ENCODE measurements around the gene DUS1L.
A peak's percentile ranks its signal among the peaks of the same experiment; 100 is the strongest.

The DUS1L gene

DNA sequence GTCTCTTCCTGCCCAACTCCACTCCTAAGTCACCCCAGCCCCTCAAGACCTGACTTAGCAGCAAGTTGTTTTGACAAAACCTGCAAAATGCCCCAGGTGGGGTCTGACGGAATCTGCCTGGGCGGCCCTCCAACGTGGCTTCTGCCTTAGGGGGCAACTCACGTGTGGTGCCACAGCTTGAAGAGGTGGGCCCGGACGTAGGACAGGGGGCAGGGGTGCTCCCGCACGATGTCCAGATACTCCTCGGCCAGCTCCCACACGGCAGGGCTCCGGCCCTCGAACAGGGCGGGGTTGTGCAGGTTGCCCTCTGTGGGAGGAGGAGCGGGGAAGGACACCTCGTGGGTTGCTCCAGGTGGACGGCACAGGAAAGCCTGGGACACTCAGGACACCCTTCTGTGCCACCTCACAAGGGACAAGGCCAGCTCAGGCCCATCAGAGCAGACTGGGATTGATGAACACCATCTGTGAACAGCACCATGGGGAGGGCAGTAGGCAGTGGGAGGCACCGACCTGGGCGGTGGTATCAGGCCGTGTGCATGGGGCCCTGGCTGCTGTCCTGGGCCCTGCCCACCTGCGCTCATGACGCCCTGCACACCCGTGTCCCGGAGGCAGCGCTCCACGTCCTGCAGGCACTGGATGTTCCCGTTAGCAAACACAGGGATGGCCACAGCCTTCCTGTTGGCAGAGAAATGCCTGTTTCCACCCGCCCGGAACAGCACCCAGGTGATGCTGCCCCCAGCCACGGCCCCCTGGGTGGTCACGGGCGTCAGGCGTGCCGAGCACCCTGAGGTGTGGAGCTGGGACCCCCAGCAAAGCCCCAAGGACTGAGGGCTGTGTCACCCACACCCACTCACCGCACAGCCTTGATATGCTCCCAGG lies 4.3 kb downstream of the DUS1L start:
- no peak overlapping the region for H3K27ac Mint-ChIP-seq
- peaks cover 5% of the 10 kb centered on the region for H3K36me3 Mint-ChIP-seq (ENCODE audit: low read depth)
- DNase-seq (no peak), ATAC-seq (no peak)
- no peak overlapping the region for H3K4me3 Mint-ChIP-seq
- H3K4me1 Mint-ChIP-seq = peaks cover 11% of the 10 kb centered on the region
- no peaks in the 10 kb centered on the region for H3K27me3 Mint-ChIP-seq
- H3K9me3 Mint-ChIP-seq = no peaks in the 10 kb centered on the region

DNA sequence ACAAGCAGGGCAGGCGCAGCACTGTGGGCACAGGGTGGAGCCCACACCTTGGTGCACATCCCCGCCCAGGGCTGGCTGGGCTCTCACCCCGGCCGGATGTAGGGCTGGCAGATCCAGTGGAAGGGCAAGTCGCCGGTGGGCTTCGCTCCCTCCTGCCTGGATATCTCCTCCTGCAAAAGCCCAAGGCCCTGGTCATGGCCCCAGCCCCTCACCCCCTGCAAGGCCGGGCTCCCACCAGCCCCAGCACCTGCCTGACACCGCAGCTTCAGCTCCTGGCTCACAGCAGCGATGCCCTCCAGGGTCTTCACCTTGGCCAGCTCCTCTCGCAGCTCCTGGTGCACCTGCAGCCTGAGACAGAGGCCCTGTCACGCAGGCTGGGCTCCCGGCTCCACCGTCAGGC lies 5.0 kb downstream of the DUS1L start:
- peaks cover 7% of the 10 kb centered on the region for H3K4me1 Mint-ChIP-seq
- H3K9me3 Mint-ChIP-seq = no peaks in the 10 kb centered on the region
- peaks cover 7% of the 10 kb centered on the region for H3K36me3 Mint-ChIP-seq (ENCODE audit: low read depth)
- no peak overlapping the region for H3K4me3 Mint-ChIP-seq
- H3K27me3 Mint-ChIP-seq = no peaks in the 10 kb centered on the region
- ATAC-seq = no peak
- no peak for DNase-seq
- no peak overlapping the region for H3K27ac Mint-ChIP-seq

DNA sequence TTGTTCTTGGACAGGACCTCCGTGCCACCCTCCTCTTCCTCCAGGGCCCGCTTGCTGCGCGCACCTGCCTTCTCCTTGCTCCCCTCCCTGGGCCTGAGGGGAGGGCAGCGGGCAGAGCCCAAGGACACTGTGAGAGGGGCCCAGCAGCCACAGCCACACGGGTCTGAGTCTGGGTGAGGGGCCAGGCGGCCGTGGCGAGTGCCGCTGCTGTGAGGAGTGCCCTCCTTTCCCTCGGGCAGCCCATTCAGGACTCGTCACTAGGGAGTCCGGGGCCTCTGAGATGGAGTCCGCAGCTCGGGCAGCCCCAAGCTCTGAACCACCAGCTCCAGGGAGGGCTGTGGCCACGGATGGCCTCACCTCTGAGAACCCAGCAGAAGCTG lies 5.6 kb downstream of the DUS1L start:
- Mint-ChIP-seq H3K4me1 (peaks cover 7% of the 10 kb centered on the region), H3K4me3 (no peak overlapping the region), H3K36me3 (ENCODE audit: low read depth) (peaks cover 7% of the 10 kb centered on the region), H3K27ac (no peak overlapping the region), H3K27me3 (no peaks in the 10 kb centered on the region), H3K9me3 (no peaks in the 10 kb centered on the region)
- ATAC-seq = no peak
- no peak for DNase-seq

DNA sequence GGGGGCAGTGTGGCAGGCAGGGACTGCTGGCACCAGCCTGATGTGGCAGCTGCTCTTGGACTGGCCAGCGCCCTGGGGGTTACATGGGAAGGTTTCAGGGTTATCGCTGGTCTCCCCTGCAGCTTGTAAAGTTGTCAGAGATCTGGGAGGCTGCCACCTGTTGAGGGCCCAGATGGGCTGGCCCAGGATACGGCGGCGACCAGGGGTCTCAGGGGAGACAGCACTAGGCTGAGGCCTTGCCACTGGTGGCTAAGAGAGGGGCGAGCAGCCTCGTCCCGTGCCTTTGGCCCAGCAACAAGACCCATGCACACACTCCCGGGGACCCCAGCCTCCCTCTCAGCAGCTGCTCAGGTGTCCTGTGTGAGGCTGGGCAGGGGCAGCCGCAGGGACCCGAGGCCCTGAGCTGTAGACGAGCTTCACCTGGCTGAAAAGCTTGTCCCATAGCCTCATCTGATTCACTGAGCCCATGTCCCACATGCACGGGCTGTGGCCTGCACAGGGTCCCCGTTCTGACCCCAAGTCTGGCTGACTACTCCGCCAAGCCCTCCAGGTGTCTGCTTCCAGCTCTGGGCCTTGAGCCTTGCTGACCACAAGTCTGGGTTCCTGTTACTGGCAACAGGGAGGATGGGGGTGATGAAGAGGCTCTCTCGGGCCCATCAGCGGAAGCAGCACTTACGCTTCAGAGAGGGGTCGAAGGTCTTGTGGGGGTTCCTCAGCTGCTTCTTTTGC lies 6.2 kb downstream of the DUS1L start:
- Mint-ChIP-seq H3K36me3 (ENCODE audit: low read depth) (peaks cover 7% of the 10 kb centered on the region), H3K9me3 (no peaks in the 10 kb centered on the region), H3K4me1 (peaks cover 6% of the 10 kb centered on the region), H3K27ac (no peak overlapping the region), H3K4me3 (no peak overlapping the region), H3K27me3 (no peaks in the 10 kb centered on the region)
- ATAC-seq (no peak), DNase-seq (no peak)

DNA sequence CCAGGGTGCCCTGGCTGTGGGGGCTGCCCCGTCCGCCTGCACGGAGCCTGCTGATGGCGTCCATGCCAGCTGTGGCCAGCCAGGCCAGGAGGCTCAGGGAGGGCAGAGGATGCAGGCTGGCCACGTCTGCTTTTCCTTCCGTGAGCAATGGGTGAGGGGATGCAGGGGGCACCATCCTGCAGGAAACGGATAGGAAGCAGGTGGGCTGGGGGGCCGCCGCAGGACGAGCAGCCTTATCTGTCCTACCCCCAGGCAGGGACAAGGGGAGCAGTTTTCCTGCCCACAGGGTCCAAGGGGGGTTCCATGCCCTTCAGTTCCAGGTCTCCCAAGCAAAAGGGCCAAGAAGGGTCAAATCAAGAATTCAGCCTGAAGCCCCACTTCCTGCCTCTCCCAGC lies 6.8 kb downstream of the DUS1L start:
- no peak overlapping the region for H3K4me3 Mint-ChIP-seq
- peaks cover 7% of the 10 kb centered on the region for H3K36me3 Mint-ChIP-seq (ENCODE audit: low read depth)
- ATAC-seq = no peak
- DNase-seq = no peak
- H3K4me1 Mint-ChIP-seq = peaks cover under 1% of the 10 kb centered on the region
- H3K27ac Mint-ChIP-seq = no peak overlapping the region
- H3K27me3 Mint-ChIP-seq = no peaks in the 10 kb centered on the region
- no peaks in the 10 kb centered on the region for H3K9me3 Mint-ChIP-seq

DNA sequence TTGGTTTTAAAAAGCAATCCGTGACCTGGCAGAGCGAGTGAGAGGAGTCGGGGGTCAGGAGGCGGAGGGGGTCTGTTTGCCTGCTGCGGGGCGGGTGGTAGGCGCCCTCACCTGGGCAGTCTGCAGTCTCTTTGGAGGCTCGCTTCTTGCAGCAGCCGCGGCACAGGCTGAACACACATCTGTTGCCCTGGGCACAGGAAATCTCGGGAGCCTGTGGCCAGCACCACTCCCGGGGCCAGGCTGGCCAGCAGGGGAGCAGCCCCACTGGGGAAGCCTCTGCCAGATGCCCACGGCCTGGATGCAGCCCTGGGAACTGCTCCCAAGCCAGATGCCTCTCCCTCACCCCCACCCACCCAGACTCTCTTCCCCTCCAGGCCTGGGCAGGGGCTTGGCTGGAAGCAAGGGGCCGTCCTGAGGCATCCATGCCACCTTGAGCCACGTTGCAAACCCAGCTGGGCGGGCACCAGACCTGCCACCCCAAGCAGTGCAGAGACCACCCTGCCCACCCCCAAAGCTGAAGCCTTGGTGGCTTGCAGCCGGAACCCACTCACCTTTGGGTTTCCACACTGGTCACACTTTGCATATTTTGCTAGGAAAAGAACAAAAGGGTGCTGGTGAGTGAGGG lies 7.3 kb downstream of the DUS1L start:
- Mint-ChIP-seq H3K9me3 (no peaks in the 10 kb centered on the region), H3K36me3 (ENCODE audit: low read depth) (peaks cover 7% of the 10 kb centered on the region), H3K4me3 (no peak overlapping the region), H3K27ac (no peak overlapping the region), H3K4me1 (peaks cover 5% of the 10 kb centered on the region), H3K27me3 (no peaks in the 10 kb centered on the region)
- ATAC-seq = no peak
- DNase-seq = no peak

DNA sequence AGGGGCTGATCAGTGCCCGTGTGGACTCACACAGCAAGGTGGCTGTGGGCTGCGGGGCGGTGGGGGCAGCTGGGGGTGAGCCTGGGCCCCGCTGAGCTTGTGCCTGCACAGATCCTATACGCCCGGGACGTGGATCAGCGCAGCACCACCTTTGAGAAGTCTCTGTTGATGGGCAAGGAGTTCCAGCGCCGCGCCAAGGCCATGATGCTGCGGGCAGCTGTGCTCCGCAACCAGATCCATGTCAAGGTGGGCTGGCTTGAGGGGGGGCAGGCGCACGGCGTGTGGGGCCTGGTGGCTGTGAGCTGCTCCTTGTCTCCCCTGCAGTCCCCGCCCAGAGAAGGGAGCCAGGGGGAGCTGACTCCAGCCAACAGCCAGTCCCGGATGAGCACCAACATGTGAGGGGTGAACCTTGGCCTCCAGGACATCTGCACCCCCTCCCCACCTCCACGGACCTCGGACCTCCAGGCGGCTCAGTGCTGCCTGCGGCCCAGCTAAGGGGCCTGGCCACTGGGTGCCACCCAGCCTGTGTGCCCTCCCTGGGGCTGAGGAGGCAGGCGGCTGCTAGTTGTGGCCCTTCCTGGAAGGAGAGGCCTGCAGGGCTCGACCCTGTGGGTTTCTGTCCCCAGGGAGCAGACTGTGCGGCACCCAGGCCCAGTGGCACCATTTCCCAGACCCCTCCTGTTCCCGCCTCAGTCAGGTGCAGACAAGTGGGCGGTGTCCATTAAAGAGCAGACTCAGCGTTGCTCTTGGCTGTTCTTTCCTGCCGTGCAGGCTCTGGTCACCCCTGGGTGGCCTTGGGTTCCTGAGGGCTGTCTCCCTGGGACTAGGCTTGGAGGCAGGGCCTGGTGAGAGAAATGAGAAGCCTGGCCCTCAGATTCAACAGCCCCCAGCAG lies 8.6 kb downstream of the DUS1L start:
- H3K36me3 Mint-ChIP-seq (ENCODE audit: low read depth) = peaks cover 7% of the 10 kb centered on the region
- no peaks in the 10 kb centered on the region for H3K27me3 Mint-ChIP-seq
- no peak overlapping the region for H3K4me3 Mint-ChIP-seq
- peaks cover 11% of the 10 kb centered on the region for H3K4me1 Mint-ChIP-seq
- ATAC-seq (no peak), DNase-seq (no peak)
- no peak overlapping the region for H3K27ac Mint-ChIP-seq
- H3K9me3 Mint-ChIP-seq = no peaks in the 10 kb centered on the region

DNA sequence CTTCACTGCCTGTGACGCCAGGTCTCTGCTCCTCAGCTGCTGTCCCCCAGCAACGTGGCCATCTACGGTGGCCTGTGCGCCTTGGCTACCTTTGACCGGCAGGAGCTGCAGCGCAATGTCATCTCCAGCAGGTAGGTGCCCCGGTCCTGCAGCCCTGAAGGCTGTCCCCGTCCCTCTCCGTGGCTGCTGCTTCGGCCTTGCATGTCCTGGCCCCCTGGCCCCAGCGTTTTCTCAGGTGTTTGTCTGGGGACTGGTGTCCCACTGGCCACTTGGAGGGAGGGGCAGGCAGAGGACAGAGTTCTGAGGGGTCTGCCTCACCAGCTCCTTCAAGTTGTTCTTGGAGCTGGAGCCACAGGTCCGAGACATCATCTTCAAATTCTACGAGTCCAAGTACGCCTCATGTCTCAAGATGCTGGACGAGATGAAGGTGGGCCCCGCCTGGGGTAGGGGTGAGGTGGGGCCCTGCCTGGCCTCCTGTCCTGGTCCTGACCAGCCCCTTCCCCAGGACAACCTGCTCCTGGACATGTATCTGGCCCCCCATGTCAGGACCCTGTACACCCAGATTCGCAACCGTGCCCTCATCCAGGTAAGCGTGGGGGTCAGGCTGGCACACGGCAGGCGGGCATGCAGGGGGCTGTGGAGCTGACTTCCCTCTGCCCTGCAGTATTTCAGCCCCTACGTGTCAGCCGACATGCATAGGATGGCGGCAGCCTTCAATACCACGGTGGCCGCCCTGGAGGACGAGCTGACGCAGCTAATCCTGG lies 9.5 kb downstream of the DUS1L start:
- Mint-ChIP-seq H3K4me3 (no peak overlapping the region), H3K27me3 (no peaks in the 10 kb centered on the region), H3K9me3 (no peaks in the 10 kb centered on the region), H3K36me3 (ENCODE audit: low read depth) (peaks cover 7% of the 10 kb centered on the region), H3K4me1 (peaks cover 11% of the 10 kb centered on the region), H3K27ac (no peak overlapping the region)
- ATAC-seq (no peak), DNase-seq (no peak)

DNA sequence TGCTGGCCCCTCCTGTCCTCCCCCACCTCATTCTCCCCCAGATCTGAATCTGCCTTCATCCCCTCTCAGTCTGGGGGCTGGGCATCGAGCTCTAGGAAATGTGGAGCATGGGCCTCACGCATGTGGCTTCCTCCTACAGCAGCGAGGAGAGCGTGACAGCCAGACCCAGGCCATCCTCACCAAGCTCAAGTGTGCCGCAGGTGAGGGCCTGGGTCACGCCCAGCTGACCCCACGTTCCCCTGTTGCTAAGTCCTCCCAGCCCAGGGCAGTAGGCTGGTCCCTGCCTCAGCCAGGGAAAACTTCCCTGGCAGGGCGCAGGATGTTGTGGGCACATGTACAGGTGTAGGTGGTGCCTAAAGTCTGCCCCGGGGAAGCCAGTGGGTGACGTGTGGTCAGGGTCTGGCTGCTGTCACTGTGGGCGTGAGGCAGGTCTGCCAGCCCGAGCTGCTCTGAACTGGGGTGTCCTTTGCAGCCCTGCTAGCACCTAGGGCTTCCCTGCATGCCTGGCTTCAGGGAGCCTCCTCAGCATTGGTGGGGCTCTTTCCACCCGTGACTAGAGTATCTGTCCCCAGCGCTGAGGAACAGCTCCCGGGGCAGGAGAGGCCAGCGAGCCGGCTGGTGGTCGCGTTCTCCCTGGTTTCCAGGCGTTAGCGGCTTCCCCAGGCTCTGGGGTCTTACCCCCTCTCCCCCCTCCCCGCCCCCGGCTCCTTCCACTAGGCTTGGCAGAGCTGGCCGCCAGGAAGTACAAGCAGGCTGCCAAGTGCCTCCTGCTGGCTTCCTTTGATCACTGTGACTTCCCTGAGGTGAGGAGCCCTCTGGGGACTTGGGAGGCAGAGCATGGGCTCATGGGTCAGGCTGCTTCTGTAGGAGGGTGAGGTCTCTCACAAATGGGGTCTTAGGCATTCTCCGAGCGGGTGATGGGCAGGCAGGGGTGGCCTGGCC lies 10.3 kb downstream of the DUS1L start:
- H3K36me3 Mint-ChIP-seq (ENCODE audit: low read depth) = peaks cover 7% of the 10 kb centered on the region
- no peaks in the 10 kb centered on the region for H3K9me3 Mint-ChIP-seq
- DNase-seq (no peak), ATAC-seq (no peak)
- peaks cover 17% of the 10 kb centered on the region for H3K4me1 Mint-ChIP-seq
- no peak overlapping the region for H3K4me3 Mint-ChIP-seq
- H3K27ac Mint-ChIP-seq = no peak overlapping the region
- H3K27me3 Mint-ChIP-seq = no peaks in the 10 kb centered on the region

DNA sequence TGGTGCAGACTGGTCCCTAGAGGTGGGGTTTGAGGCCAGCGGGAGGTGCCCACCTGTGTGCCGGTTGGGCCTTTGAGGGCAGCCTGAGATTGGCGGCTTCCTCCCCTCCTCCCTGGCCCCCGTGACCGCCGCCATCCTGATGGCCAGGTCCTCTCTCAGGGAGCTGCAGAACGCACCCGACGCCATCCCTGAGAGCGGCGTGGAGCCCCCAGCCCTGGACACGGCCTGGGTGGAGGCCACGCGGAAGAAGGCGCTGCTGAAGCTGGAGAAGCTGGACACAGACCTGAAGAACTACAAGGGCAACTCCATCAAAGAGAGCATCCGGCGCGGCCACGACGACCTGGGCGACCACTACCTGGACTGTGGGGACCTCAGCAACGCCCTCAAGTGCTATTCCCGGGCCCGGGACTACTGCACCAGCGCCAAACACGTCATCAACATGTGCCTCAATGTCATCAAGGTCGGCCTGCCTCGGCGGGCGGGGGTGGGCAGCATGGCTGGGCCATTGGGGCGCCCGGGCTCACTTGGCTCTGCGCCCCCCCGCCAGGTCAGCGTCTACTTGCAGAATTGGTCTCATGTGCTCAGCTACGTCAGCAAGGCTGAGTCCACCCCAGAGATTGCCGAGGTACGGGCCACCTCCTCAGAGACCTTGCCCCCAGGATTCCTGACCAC lies 11.1 kb downstream of the DUS1L start:
- no peak overlapping the region for H3K27ac Mint-ChIP-seq
- H3K27me3 Mint-ChIP-seq = no peaks in the 10 kb centered on the region
- DNase-seq (no peak), ATAC-seq (no peak)
- no peak overlapping the region for H3K4me3 Mint-ChIP-seq
- H3K9me3 Mint-ChIP-seq = no peaks in the 10 kb centered on the region
- H3K4me1 Mint-ChIP-seq = peaks cover 18% of the 10 kb centered on the region
- H3K36me3 Mint-ChIP-seq (ENCODE audit: low read depth) = peaks cover 5% of the 10 kb centered on the region

DNA sequence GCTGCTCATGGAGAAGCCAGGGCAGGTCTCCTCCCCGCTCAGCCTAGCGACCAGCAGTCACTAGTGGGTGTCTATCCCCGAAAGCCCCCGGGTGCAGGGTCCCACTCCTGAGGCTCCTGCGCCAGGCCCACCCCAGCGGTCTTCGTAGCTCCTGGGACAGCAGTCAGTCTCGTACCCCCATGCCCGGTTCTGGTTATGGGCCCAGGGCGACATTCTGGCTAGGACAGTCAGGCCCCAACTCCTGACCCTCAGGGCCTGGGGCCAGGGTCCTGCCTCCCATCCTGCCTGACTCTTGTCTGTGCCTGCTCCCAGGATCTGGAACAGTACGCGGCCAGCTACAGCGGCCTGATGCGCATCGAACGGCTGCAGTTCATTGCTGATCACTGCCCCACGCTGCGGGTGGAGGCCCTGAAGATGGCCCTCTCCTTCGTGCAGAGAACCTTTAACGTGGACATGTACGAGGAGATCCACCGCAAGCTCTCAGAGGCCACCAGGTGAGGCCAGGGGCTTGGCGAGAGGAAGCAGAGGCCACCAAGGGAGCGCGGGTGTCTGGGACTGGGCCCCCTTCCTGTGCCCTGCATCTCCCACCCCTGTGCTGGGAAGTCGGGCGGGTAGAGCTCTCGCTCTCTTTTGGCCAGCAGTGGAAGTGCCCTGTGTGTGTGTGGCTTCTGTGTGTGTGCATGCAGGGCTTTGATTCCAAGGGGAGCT lies 11.9 kb downstream of the DUS1L start:
- Mint-ChIP-seq H3K4me3 (peak overlapping the region; percentile 81), H3K36me3 (ENCODE audit: low read depth) (peaks cover 5% of the 10 kb centered on the region), H3K27ac (peak overlapping the region; percentile 39), H3K4me1 (peaks cover 18% of the 10 kb centered on the region), H3K9me3 (no peaks in the 10 kb centered on the region), H3K27me3 (no peaks in the 10 kb centered on the region)
- DNase-seq (no peak), ATAC-seq (no peak)

DNA sequence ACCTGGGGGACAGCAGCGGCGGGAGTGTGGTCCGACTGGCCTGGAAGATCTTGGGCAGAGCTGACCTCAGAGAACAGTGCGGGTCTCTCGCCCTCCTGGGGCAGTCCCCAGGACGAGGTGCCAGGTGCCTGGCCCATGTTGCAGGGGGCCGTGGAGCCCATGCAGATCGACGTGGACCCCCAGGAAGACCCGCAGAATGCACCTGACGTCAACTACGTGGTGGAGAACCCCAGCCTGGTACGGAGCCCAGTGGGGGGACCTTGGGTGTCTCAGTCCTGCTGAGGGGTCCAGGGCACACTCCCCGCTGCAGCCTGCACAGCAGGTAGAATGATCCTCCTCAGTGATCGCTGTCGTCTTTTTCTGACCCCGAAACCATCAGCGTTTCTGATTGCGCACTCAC lies 12.5 kb downstream of the DUS1L start:
- Mint-ChIP-seq H3K27me3 (no peaks in the 10 kb centered on the region), H3K4me3 (peak overlapping the region; percentile 81)
- no peak for DNase-seq

More for the DNA sequence above, 12.5 kb downstream of the DUS1L start:
- H3K36me3 Mint-ChIP-seq (ENCODE audit: low read depth) = peaks cover 5% of the 10 kb centered on the region
- no peak for ATAC-seq
- peak overlapping the region; percentile 39 for H3K27ac Mint-ChIP-seq
- H3K4me1 Mint-ChIP-seq = peaks cover 18% of the 10 kb centered on the region
- H3K9me3 Mint-ChIP-seq = no peaks in the 10 kb centered on the region
